Vagina (tissue), 2 donors: ENCODE measurements around the gene RFTN2.

Experiments
- POLR2A ChIP-seq, 2 donors: fragments of 450-650 bp; IDR thresholded peaks; one replicate each; pipeline ENCODE4 v1.6.1; 2017; ENCODE audit warnings: antibody characterized with exemption in 2 of 2, mild to moderate bottlenecking in 2 of 2, moderate library complexity in 2 of 2
- POLR2AphosphoS5 ChIP-seq, 2 donors: sonication (generic); formaldehyde crosslinking; IDR thresholded peaks; one replicate each; pipeline ENCODE4 v1.9.0; 2017; ENCODE audit warnings: antibody characterized with exemption in 2 of 2, mild to moderate bottlenecking in 2 of 2, low read depth in 1 of 2; ENCODE audit not compliant: insufficient read depth in 1 of 2
- TF ChIP-seq, protein P1 (sequence below), 3 experiments: fragments of 450-650 bp in 2 of 3; fragments of 200-600 bp in 1 of 3; sonication (generic) in 1 of 3; IDR thresholded peaks; one replicate each; pipeline ENCODE4 v1.5.1; 2017 to 2019; ENCODE audit warnings: antibody characterized with exemption in 3 of 3, mild to moderate bottlenecking in 2 of 3, moderate library complexity in 2 of 3

GRCh38 chr2:197706839-197707207 is 31.4 kb upstream of the RFTN2 start:
- TF ChIP-seq, protein P1, sequence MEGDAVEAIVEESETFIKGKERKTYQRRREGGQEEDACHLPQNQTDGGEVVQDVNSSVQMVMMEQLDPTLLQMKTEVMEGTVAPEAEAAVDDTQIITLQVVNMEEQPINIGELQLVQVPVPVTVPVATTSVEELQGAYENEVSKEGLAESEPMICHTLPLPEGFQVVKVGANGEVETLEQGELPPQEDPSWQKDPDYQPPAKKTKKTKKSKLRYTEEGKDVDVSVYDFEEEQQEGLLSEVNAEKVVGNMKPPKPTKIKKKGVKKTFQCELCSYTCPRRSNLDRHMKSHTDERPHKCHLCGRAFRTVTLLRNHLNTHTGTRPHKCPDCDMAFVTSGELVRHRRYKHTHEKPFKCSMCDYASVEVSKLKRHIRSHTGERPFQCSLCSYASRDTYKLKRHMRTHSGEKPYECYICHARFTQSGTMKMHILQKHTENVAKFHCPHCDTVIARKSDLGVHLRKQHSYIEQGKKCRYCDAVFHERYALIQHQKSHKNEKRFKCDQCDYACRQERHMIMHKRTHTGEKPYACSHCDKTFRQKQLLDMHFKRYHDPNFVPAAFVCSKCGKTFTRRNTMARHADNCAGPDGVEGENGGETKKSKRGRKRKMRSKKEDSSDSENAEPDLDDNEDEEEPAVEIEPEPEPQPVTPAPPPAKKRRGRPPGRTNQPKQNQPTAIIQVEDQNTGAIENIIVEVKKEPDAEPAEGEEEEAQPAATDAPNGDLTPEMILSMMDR (IDR thresholded peaks at IDR 0.05) = no peak
- TF ChIP-seq POLR2AphosphoS5 (IDR thresholded peaks at IDR 0.05; ENCODE audit: insufficient read depth in 1 of 2, low read depth in 1 of 2) (no peak), POLR2A (IDR thresholded peaks at IDR 0.05) (no peak)
